Ascending aorta (tissue), 2 donors: ENCODE data around the gene TJP1. TPM values are rescaled to one million over a fixed set of nuclear protein-coding genes. Genes with fewer than 3 reads are reported as not detected.

Experiments used
- DNase-seq, 2 donors: peaks; one replicate each; pipeline ENCODE4 v3.0.0-alpha.2; 2019; ENCODE audit warnings: low spot score in 2 of 2
- H3K27ac ChIP-seq, 2 donors: fragments of 200-600 bp; sonication (generic); one replicate each; pipeline ENCODE4 v1.5.1; 2016 to 2017; ENCODE audit warnings: mild to moderate bottlenecking in 1 of 2
- H3K27me3 ChIP-seq: fragments of 200-600 bp; sonication (generic); one replicate; pipeline ENCODE4 v1.5.1; 2017
- H3K36me3 ChIP-seq, 2 donors: fragments of 200-600 bp; sonication (generic); one replicate each; pipeline ENCODE4 v1.5.1; 2016
- H3K4me1 ChIP-seq, 2 donors: fragments of 200-600 bp; sonication (generic); one replicate each; pipeline ENCODE4 v1.5.1; 2016 to 2017; ENCODE audit warnings: mild to moderate bottlenecking in 1 of 2
- H3K4me3 ChIP-seq, 2 donors: fragments of 200-600 bp; sonication (generic); one replicate each; pipeline ENCODE4 v1.5.1; 2016 to 2017; ENCODE audit warnings: mild to moderate bottlenecking in 1 of 2
- H3K9me3 ChIP-seq, 2 donors: fragments of 200-600 bp; sonication (generic); one replicate each; pipeline ENCODE4 v1.5.1; 2016
- CTCF ChIP-seq, 3 experiments: fragments of 200-600 bp in 2 of 3; fragments of 450-650 bp in 1 of 3; sonication (generic) in 2 of 3; IDR thresholded peaks; one replicate each; pipeline ENCODE4 v1.5.1; 2016 to 2019; ENCODE audit warnings: antibody characterized with exemption in 3 of 3, mild to moderate bottlenecking in 1 of 3, moderate library complexity in 1 of 3
- intact Hi-C: fragments of 100-400 bp; cut with DNase I; formaldehyde crosslinking; loops from one replicate; pipeline ENCODE4 v1.15.1; 2023
- total RNA-seq: library from RNA; depleted of rRNA; stranded (reverse); fragments of >200 nt; gene quantifications from one replicate; pipeline ENCODE4 v1.1.0, GENCODE V29; 2016

TJP1 gene
- total RNA-seq, 1 donor from 2014 or later, result 90.0 TPM

- H3K9me3 ChIP-seq, result no peaks in the 10 kb centered on the region
- no peaks in the 10 kb centered on the region for H3K36me3 ChIP-seq
- H3K4me1 ChIP-seq, result peaks cover 0 to 6% of the 10 kb centered on the region in 2 donors
- peak overlapping the region; percentile 14 to 57 for H3K27ac ChIP-seq
- no peak overlapping the region for H3K4me3 ChIP-seq
- no peak for TF ChIP-seq CTCF (IDR thresholded peaks at IDR 0.05)
- no peaks in the 10 kb centered on the region for H3K27me3 ChIP-seq
- intact Hi-C loops, result no loop called here
- no peak for DNase-seq
Observed at GRCh38 chr15:29864501-29864900, 42.2 kb upstream of the TJP1 start.

GRCh38 chr15:29863438-29863837 is 41.2 kb upstream of the TJP1 start:
- no peak for TF ChIP-seq CTCF (IDR thresholded peaks at IDR 0.05)
- H3K4me1 ChIP-seq, result peaks cover 0 to 6% of the 10 kb centered on the region in 2 donors
- H3K27ac ChIP-seq, result no peak overlapping the region
- H3K4me3 ChIP-seq, result no peak overlapping the region
- no peaks in the 10 kb centered on the region for H3K36me3 ChIP-seq
- H3K27me3 ChIP-seq, result no peaks in the 10 kb centered on the region
- no peak for DNase-seq
- no peaks in the 10 kb centered on the region for H3K9me3 ChIP-seq
- intact Hi-C loops, result no loop called here

GRCh38 chr15:29862271-29862670 is 40.0 kb upstream of the TJP1 start:
- DNase-seq, result no peak
- TF ChIP-seq CTCF (IDR thresholded peaks at IDR 0.05), result no peak
- no peaks in the 10 kb centered on the region for H3K9me3 ChIP-seq
- H3K4me3 ChIP-seq, result no peak overlapping the region
- H3K27ac ChIP-seq, result no peak overlapping the region
- H3K4me1 ChIP-seq, result peaks cover 0 to 6% of the 10 kb centered on the region in 2 donors
- no peaks in the 10 kb centered on the region for H3K36me3 ChIP-seq
- intact Hi-C loops, result no loop called here
- H3K27me3 ChIP-seq, result no peaks in the 10 kb centered on the region

GRCh38 chr15:29860872-29861271 is 38.6 kb upstream of the TJP1 start:
- Histone ChIP-seq H3K4me3 (no peak overlapping the region), H3K4me1 (peaks cover 0 to 6% of the 10 kb centered on the region in 2 donors), H3K27ac (no peak overlapping the region), H3K9me3 (no peaks in the 10 kb centered on the region), H3K36me3 (no peaks in the 10 kb centered on the region), H3K27me3 (no peaks in the 10 kb centered on the region)
- no peak for TF ChIP-seq CTCF (IDR thresholded peaks at IDR 0.05)
- intact Hi-C loops, result no loop called here
- DNase-seq, result no peak

- no peaks in the 10 kb centered on the region for H3K9me3 ChIP-seq
- no peak overlapping the region for H3K4me3 ChIP-seq
- H3K36me3 ChIP-seq, result no peaks in the 10 kb centered on the region
- no peak for DNase-seq
- H3K4me1 ChIP-seq, result peaks cover 0 to 2% of the 10 kb centered on the region in 2 donors
- intact Hi-C loops, result no loop called here
- H3K27ac ChIP-seq, result no peak overlapping the region
- TF ChIP-seq CTCF (IDR thresholded peaks at IDR 0.05), result no peak
- H3K27me3 ChIP-seq, result no peaks in the 10 kb centered on the region
Observed at GRCh38 chr15:29859973-29860715, 37.9 kb upstream of the TJP1 start.
